Effector memory CD8-positive, alpha-beta T cell (primary cell): ENCODE results near the gene FAM76A.

Experiments used
- ATAC-seq: fragments of 150-1000 bp; cut with Tn5 transposase; replicated peaks from 2 replicates; pipeline ENCODE4 v1.10.0; 2021; ENCODE audit warnings: mild to moderate bottlenecking, moderate library complexity
- DNase-seq, 3 experiments: peaks; one replicate each; pipeline ENCODE4 v3.0.0; 2021
- H3K27ac Mint-ChIP-seq, 2 donors: one replicate each; pipeline ENCODE4 v1.8.0; 2022; ENCODE audit warnings: mild to moderate bottlenecking in 2 of 2, mixed read lengths in 2 of 2, moderate library complexity in 2 of 2
- H3K27me3 Mint-ChIP-seq, 2 donors: one replicate each; pipeline ENCODE4 v1.8.0; 2022; ENCODE audit warnings: mixed read lengths in 2 of 2
- H3K36me3 Mint-ChIP-seq: one replicate; pipeline ENCODE4 v1.8.0; 2022; ENCODE audit warnings: mild to moderate bottlenecking, moderate library complexity, mixed read lengths; ENCODE audit not compliant: insufficient read depth
- H3K4me1 Mint-ChIP-seq, 2 donors: one replicate each; pipeline ENCODE4 v1.8.0; 2022; ENCODE audit warnings: low read depth in 2 of 2, mixed read lengths in 2 of 2
- H3K4me3 Mint-ChIP-seq, 2 donors: one replicate each; pipeline ENCODE4 v1.8.0; 2022; ENCODE audit warnings: mild to moderate bottlenecking in 2 of 2, mixed read lengths in 2 of 2, moderate library complexity in 2 of 2
- H3K9me3 Mint-ChIP-seq, 2 donors: one replicate each; pipeline ENCODE4 v1.8.0; 2022; ENCODE audit warnings: mixed read lengths in 2 of 2

Gene FAM76A

DNA sequence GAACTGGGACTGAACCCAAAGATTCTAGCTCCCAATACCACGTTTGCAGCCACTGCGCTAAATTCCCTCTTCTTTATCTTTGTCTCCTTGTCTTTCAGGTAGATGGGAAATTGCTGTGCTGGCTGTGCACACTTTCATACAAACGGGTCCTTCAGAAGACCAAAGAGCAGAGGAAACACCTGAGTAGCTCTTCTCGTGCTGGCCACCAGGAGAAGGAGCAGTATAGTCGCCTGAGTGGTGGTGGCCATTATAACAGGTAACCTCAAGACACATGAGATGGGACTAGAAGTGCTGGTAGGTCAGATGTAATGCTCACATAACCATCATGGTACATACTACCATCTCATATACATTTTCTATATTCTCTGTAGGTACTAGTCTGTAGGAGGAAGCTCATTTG lies 18.8 kb downstream of the FAM76A start:
- peaks cover 45% of the 10 kb centered on the region for H3K36me3 Mint-ChIP-seq
- ATAC-seq (no peak), DNase-seq (no peak)
- H3K27ac Mint-ChIP-seq, result no peak overlapping the region
- H3K4me3 Mint-ChIP-seq, result no peak overlapping the region
- H3K9me3 Mint-ChIP-seq, result no peaks in the 10 kb centered on the region
- no peaks in the 10 kb centered on the region for H3K4me1 Mint-ChIP-seq
- H3K27me3 Mint-ChIP-seq, result no peaks in the 10 kb centered on the region

DNA sequence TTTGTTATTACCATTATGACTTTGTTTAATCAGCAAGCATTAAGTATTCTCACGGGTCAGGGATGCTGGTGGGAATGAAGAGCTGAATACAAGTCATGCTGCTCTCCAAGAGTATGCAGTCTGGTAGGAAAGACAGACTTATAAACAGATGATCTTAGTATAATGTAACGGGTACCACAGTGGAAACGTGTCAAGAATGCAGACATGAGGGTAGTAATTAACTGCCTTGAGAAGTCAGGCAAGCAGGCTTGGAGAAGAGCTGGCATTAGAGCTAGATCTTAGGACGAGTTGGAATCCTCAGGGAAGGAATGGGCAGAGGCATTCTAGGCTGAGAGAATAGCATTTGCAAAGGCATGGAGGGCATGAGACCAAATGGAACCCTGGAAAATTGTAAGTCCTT lies 19.7 kb downstream of the FAM76A start:
- Mint-ChIP-seq H3K4me1 (no peaks in the 10 kb centered on the region), H3K27ac (no peak overlapping the region), H3K9me3 (no peaks in the 10 kb centered on the region), H3K36me3 (peaks cover 50% of the 10 kb centered on the region), H3K27me3 (no peaks in the 10 kb centered on the region), H3K4me3 (no peak overlapping the region)
- ATAC-seq, result no peak
- no peak for DNase-seq

DNA sequence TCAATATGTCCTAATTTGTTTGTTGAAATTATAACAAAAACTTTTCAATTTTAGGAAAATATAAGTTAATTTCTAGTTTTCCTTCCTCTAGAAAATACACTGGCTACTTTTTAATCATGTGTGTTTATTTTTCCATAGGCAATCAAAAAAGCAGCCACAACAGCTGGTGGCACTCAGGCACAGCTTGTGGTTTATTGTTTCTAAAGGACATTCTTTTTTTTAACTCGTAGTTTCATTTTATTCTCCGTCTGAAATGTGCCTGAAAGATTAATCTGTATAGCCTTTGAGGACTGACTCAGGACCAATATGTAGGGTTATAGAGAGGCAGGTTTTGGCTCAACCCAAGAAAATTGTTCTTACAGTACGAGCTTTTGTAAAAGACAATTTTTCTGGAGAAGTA lies 26.6 kb downstream of the FAM76A start:
- ATAC-seq, result no peak
- no peaks in the 10 kb centered on the region for H3K27me3 Mint-ChIP-seq
- DNase-seq, result no peak
- H3K4me3 Mint-ChIP-seq, result no peak overlapping the region
- H3K4me1 Mint-ChIP-seq, result no peaks in the 10 kb centered on the region
- H3K9me3 Mint-ChIP-seq, result no peaks in the 10 kb centered on the region
- H3K36me3 Mint-ChIP-seq, result peaks cover 67% of the 10 kb centered on the region
- no peak overlapping the region for H3K27ac Mint-ChIP-seq

DNA sequence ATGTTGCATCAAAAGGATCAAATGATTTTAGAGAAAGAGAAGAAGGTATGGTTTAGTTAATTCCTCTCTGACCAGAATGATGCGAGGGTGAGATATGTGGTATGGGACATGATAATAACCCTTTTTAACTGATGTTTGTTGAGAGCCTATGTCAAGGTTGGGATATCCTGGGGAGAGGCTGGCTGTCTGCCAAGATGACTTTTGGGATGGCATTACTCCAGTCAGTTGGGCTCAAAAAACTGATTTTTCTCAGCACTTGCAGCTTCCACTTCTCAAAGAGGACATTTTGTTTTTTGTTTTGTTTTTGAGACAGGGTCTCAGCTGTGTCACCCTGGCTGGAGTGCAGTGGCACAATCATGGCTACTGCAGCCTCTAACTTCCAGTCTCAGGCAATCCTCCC lies 29.5 kb downstream of the FAM76A start:
- Mint-ChIP-seq H3K4me3 (no peak overlapping the region), H3K4me1 (no peaks in the 10 kb centered on the region), H3K9me3 (no peaks in the 10 kb centered on the region), H3K27me3 (no peaks in the 10 kb centered on the region), H3K27ac (no peak overlapping the region), H3K36me3 (peaks cover 69% of the 10 kb centered on the region)
- DNase-seq (no peak), ATAC-seq (no peak)

DNA sequence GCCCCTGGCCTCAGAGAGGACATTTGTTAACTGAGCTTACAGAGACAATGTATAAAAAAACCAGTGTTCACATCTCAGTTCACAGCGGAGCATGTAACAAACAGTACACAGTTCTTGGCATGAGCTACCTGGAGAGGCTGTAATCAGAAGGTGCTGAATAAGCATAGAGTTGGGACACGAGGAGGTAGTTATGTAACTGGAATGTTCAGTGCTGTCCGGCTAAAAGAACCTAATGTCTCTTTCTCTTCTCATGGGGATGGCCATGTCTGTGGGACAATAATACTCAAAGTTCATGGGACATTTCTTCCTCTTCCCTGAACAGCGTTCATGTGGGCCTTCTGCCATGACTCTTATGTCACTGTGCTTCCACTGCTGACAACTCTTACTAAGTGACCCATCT lies 30.1 kb downstream of the FAM76A start:
- no peaks in the 10 kb centered on the region for H3K27me3 Mint-ChIP-seq
- H3K9me3 Mint-ChIP-seq, result no peaks in the 10 kb centered on the region
- peaks cover 70% of the 10 kb centered on the region for H3K36me3 Mint-ChIP-seq
- ATAC-seq (no peak), DNase-seq (no peak)
- no peaks in the 10 kb centered on the region for H3K4me1 Mint-ChIP-seq
- H3K4me3 Mint-ChIP-seq, result no peak overlapping the region
- no peak overlapping the region for H3K27ac Mint-ChIP-seq

DNA sequence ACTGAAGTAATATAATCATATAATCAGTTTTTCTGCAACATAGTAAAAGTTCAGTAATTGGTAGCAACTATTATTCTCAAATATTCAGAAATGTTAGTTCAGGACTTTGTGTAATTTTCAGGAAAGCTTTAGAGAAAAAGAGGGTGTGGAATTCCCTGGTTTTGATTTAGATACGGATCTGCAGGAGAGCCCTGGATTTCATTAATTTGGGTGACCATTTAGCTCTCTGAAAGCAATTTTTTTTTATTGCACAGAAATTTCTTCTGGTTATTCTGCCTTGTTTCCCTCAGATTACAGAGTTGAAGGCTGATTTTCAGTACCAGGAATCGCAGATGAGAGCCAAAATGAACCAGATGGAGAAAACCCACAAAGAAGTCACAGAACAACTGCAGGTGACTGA lies 33.5 kb downstream of the FAM76A start:
- ATAC-seq (no peak), DNase-seq (no peak)
- Mint-ChIP-seq H3K4me3 (no peak overlapping the region), H3K4me1 (no peaks in the 10 kb centered on the region), H3K27ac (peak overlapping the region in 1 of 2 donors; percentile 51), H3K36me3 (peaks cover 59% of the 10 kb centered on the region), H3K27me3 (no peaks in the 10 kb centered on the region), H3K9me3 (no peaks in the 10 kb centered on the region)

DNA sequence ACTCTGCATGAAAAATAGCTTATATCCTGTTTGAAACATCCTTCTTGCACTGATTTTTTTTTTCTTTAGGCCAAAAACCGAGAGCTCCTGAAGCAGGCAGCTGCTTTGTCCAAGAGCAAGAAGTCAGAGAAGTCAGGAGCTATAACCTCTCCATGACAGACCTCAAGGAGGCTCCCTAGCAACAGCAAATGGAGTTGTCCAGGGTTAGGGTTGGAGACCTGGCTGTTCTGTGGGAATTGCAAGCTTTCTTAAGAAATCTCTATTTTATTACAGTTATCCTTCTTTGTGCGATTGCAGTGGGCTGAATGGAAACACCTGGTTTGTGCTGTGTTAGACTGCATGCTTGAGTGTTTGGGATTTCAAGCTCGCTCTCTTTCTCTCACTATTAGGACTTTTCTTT lies 34.7 kb downstream of the FAM76A start:
- Mint-ChIP-seq H3K4me1 (no peaks in the 10 kb centered on the region), H3K27ac (peak overlapping the region in 1 of 2 donors; percentile 51), H3K9me3 (no peaks in the 10 kb centered on the region), H3K4me3 (no peak overlapping the region), H3K27me3 (no peaks in the 10 kb centered on the region), H3K36me3 (peaks cover 50% of the 10 kb centered on the region)
- no peak for DNase-seq
- no peak for ATAC-seq

DNA sequence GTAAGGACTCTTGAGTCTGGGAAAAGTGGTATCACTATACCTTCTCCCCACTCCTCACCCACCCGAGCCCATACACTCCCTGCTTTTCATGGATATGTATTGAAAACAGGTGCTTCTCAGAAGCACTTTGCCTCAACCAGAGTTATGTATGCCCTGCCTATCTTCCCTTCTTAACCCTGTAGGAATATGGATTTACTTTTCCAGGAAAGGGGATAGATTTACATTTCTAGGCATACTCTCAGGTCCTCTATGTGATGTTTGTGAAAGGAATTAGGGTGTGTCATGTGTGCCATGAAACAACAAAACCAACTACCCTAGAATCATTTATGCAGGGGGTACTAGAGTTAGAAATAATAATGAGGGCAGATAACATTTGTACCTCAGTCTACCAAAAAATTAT lies 36.3 kb downstream of the FAM76A start:
- H3K27ac Mint-ChIP-seq, result no peak overlapping the region
- no peak for DNase-seq
- H3K27me3 Mint-ChIP-seq, result no peaks in the 10 kb centered on the region
- H3K36me3 Mint-ChIP-seq, result peaks cover 39% of the 10 kb centered on the region
- ATAC-seq, result no peak
- H3K4me1 Mint-ChIP-seq, result no peaks in the 10 kb centered on the region
- no peak overlapping the region for H3K4me3 Mint-ChIP-seq
- H3K9me3 Mint-ChIP-seq, result no peaks in the 10 kb centered on the region

DNA sequence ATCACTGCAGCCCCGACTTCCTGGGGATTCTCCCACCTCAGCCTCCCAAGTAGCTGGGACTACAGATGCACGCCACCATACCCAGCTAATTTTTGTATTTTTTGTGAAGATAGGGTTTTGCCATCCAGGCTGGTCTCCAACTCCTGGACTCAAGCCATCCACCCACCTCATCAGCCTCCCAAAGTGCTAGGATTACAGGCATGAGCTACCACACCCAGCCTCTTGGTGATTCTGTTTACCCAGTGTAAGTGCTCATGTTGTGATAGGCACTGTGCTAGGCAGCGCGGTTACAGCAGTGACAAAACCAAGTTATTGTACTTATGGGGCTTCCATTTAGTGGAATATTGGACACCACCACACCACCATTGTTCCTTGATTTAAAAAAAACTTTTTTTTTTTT lies 37.6 kb downstream of the FAM76A start:
- Mint-ChIP-seq H3K9me3 (no peaks in the 10 kb centered on the region), H3K4me3 (no peak overlapping the region), H3K36me3 (peaks cover 34% of the 10 kb centered on the region), H3K4me1 (no peaks in the 10 kb centered on the region), H3K27me3 (no peaks in the 10 kb centered on the region), H3K27ac (peak overlapping the region in 1 of 2 donors; percentile 61)
- DNase-seq (no peak), ATAC-seq (no peak)

DNA sequence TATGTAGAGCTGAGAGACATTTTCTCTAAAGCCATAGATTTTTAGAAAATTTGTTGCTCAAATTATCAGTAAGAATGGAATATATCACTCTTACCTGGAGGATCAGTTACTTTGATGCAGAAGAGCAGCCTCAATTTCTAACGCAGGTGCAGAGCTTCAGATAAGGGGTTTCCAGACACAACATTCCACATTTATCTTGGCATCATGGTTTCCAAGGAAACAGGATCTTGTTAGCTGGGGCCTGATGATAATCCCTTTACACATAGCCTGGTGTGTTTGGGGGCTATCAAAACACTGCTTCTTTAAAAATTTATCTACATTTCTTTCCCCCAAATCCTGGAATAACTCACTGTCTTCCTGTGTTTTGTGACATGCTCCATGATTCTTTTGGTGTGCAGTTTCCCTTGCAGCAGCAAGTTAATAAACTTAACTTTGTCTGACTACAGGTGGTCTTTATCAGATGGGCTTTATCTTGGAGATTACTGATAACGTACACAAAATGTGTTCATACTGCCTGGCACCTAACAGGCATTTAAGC lies 44.6 kb downstream of the FAM76A start:
- no peak overlapping the region for H3K27ac Mint-ChIP-seq
- H3K9me3 Mint-ChIP-seq, result no peaks in the 10 kb centered on the region
- DNase-seq, result no peak
- ATAC-seq, result no peak
- H3K27me3 Mint-ChIP-seq, result no peaks in the 10 kb centered on the region
- peaks cover 12% of the 10 kb centered on the region for H3K36me3 Mint-ChIP-seq
- peaks cover 7 to 15% of the 10 kb centered on the region in 2 donors for H3K4me1 Mint-ChIP-seq
- H3K4me3 Mint-ChIP-seq, result no peak overlapping the region

DNA sequence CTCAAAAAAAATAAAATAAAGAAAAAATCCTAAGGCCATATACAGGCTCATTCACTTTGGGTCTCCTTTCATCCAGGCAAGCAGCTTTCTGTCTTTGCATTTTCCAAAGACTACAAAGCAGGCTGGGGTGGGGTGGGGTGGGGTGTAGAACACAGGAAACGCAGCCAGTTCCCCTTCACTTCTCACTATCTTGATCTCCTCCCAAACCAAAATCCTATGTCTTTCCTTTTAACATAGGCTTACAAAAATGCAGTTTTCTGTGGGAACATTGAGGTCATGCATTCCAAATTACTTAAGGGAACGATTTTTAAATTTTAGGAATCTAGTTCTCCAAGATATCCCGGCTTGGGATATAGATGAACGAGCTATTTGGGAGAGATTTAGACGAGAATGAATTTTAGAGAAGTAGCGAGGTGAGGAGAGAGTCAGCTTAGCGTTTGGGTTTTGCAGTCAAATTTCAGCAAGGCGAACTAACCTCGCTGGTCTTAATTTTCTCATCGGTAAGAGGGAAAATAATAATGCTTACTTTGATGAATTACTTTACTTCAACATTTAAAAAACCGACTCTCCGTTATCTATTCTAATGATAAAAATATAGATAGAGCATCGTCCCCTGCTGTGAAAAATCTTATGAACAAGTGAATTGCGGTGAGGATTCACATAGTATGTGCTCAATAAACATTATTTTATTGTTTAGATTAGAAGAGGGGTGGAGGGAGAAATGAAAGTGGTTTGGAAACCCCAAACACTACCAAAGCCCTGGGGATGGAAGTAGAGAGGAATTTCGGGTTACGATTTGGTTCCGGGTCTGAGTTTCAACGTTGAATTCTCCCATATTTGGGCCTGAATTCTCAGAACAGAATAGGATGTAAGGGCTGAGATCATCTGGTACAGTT lies 46.5 kb downstream of the FAM76A start:
- H3K27ac Mint-ChIP-seq, result peak overlapping the region; percentile 92 to 95
- ATAC-seq, result no peak
- no peaks in the 10 kb centered on the region for H3K9me3 Mint-ChIP-seq
- H3K4me1 Mint-ChIP-seq, result peaks cover 13 to 27% of the 10 kb centered on the region in 2 donors
- H3K4me3 Mint-ChIP-seq, result peak overlapping the region; percentile 90 to 94
- no peak for DNase-seq
- H3K36me3 Mint-ChIP-seq, result peaks cover 12% of the 10 kb centered on the region
- H3K27me3 Mint-ChIP-seq, result no peaks in the 10 kb centered on the region

DNA sequence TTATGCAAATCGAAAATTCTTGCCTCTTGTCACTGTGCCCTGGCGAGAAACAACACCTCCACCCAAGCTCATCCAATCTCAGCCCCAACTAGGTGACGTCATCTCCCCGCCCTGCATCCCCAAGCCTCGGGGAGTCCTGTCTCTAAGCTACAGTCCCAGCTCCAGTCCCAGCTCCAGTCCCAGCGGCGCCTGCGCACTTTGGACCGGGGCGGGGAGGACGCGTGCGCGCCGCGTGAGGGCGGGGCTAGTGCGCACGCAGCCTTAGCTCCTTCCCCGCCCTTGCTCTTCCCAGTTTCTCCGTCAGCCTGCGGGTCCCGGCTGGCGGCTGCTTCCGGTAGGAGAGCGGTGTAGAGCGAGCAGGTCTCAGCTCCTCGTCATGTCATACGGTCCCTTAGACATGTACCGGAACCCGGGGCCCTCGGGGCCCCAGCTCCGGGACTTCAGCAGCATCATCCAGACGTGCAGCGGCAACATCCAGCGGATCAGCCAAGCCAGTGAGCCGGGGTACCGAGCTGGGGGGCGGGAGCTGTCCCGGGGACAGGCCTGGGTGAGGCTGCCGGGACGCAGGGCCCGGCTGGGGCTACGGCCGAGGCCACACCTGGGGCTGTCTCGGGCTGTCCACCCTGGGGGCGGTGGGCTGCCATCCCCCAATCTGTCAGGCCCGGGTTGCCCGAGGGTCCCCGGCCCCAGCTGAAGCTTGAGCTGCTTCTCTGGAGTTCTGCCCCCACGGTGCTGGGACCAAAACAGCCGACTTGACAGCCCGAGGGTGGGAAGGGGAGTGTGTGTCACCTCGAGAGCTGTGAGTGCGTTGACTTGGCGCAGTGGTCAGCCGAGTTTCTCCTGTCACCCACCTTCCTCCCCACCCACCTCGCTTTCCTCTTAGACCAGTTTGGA lies 47.4 kb downstream of the FAM76A start, which contains the start of gene STX12:
Gene STX12, plus strand, starts transcription at position 288 of the 894 bp plus-strand sequence. Its CDS starts 89 bp downstream, at position 377.
- Mint-ChIP-seq H3K9me3 (no peaks in the 10 kb centered on the region), H3K36me3 (peaks cover 12% of the 10 kb centered on the region)

DNA sequence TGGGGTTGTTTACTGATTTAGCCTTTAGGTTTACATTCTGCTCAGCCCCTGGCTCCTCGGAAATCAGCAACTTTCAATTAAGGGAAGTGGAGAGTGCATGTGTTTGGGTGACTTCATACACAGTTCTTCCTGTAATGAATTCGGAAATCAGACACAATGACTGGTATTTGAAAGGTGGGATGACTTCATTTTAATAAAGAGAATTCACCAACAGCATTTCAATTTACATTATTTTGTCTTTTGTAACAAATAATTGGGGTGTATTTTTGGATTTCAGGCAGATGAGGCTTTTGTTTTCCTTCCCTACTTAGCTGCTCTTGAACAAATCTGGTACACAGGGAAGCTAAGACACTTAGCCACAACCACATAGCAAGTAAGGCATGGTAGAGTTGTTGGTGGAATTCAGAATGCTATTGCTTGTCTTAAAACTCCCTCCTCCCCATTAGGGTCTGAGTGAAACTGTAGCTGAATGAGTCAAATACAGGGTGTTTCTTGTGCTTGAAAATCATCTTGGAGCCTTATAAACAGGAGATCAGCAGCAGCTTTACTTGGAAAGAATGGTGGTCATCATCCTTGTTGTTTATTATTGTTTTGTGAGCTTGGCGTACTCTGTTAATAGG lies 48.2 kb downstream of the FAM76A start:
- no peaks in the 10 kb centered on the region for H3K9me3 Mint-ChIP-seq
- peaks cover 13 to 27% of the 10 kb centered on the region in 2 donors for H3K4me1 Mint-ChIP-seq
- H3K4me3 Mint-ChIP-seq, result peak overlapping the region; percentile 90 to 94
- DNase-seq (no peak), ATAC-seq (peak; percentile 5)
- H3K27me3 Mint-ChIP-seq, result no peaks in the 10 kb centered on the region
- H3K27ac Mint-ChIP-seq, result peak overlapping the region; percentile 92 to 95
- H3K36me3 Mint-ChIP-seq, result peaks cover 12% of the 10 kb centered on the region

More for the DNA sequence above, 47.4 kb downstream of the FAM76A start, which contains the start of gene STX12:
- Mint-ChIP-seq H3K27me3 (no peaks in the 10 kb centered on the region), H3K27ac (peak within 1 kb of the TSS; percentile 92 to 95), H3K4me3 (peak within 1 kb of the TSS; percentile 90 to 94), H3K4me1 (peaks cover 13 to 27% of the 10 kb centered on the region in 2 donors)
- ATAC-seq (peak; percentile 93), DNase-seq (peak; percentile 97 to 98 (median 98))
